HG02798 (cell line): ENCODE results near the gene CHTOP.

Source experiments
- ATAC-seq: cut with Tn5 transposase; IDR thresholded peaks from one replicate; pipeline ENCODE4 v1.9.1; 2021; ENCODE audit warnings: mild to moderate bottlenecking; ENCODE audit not compliant: unreplicated experiment, poor library complexity

Gene CHTOP

DNA sequence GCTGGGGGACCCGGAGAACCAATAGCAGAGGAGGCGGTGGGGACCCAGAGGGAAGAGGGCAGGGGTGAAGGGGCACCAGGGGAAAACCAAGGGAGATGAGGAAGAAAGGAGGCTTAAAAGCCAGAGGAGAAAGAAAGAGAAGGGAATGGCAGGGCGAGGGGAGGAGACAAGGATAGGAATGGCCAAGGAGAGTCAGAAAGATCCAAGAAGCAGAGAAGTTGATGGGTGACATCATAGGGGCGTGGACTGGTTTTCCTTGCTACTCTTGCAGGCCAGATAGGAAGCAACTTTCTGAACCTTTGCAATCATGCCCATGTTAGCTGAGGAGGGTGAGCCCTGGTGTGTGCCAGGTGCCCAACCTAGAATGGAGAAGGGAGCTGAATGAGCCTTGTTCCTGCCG, 50.0 kb downstream of the CHTOP start:
- no peak for ATAC-seq

DNA sequence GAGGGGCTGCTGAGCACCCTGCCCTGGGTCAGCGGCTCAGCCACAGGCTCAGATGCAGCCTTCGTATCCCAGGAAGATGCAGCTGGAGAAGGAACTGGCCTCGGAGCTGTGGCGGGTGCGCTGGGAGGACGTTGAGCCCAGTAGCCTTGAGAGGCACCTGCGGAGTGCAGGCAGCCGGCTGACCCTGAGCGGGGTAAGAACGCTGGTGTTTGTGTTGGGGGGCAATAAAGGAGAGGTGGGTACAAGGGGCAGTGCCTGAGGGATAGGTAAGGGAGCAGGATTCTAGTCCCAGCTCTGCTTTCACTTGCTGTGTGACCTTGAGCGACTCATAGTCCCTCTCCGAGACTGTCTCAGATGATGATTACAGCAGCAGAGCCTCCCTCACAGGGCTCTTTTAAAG, 51.0 kb downstream of the CHTOP start:
- no peak for ATAC-seq

DNA sequence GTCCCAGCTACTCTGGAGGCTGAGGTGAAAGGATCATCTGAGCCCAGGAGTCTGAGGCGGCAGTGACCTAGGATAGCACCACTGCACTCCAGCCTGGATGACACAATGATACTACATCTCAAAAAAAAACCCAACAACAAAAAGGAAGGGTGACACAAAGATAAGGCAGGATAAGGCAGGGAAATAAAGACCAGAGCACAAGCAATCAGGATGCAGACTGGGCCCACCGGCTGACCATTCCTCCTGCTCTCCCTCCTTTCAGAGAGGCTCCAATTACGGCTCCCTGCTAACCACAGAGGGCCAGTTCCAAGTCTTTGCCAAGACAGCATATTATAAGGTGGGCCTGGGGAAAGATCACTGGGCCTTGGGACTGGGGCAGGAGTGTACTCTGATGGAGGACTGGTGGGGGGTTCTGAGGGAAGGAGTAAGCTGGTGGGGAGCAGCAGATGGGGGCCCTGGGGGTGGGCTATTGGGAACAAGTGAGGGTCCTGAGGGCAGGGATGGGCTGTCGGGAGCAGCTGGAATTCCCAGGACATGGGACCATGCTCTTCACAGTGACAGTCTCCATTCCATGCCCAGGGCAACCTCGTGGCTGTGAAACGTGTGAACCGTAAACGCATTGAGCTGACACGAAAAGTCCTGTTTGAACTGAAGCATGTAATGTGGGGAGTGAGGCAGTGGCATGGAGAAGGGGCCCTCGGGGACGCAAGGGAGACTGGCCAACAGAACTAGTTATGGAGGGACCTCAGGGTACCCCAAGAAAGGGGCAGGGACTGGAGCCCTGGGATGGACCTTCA, 51.9 kb downstream of the CHTOP start:
- ATAC-seq, result no peak

DNA sequence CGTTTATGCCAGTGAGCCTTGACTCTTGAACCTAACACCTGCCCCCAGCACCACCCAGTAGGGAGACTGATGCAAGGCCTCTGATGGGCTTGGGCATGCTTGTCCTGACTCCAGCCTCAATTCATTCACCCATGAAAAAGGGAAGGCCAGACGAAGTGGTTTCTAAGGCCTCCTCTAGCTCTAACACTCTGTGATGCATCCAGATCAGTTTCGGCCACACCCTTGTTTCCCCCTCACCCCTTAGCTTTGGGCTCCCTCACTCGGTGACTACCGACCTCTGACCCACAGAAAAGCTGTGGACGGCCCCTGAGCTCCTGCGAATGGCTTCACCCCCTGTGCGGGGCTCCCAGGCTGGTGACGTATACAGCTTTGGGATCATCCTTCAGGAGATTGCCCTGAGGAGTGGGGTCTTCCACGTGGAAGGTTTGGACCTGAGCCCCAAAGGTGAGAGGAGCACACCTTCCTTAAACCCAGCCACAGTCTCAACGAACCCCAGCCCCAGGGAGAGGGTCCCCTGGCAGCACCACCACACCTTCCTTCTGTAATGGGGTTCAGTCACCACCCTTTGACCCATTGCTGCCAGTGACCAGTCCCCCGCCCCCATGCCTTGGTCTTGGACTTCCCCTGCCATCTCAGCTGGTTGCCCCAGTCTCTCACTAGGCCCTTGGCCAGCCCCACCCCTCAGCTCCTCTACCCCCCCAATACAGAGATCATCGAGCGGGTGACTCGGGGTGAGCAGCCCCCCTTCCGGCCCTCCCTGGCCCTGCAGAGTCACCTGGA, 53.7 kb downstream of the CHTOP start:
- no peak for ATAC-seq

DNA sequence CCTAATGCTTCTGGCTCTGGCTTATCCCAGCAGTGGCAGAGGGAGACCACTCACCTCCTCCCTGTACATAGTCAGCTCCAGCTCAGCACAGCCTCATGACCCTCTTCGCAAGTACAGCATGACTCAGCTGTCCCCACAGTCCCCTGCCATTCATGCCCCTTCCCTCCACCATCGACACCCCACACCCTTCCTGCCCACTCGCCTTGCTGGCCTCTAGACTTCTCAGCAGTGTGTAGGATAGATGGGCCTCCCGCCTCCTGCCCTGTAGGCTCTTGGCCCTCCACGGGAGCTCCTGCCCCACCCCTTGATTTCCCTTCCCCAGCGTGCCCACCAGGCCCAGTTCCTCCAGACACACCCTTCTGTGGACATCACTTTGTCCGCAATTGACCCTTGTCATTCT, 54.4 kb downstream of the CHTOP start:
- ATAC-seq, result no peak

DNA sequence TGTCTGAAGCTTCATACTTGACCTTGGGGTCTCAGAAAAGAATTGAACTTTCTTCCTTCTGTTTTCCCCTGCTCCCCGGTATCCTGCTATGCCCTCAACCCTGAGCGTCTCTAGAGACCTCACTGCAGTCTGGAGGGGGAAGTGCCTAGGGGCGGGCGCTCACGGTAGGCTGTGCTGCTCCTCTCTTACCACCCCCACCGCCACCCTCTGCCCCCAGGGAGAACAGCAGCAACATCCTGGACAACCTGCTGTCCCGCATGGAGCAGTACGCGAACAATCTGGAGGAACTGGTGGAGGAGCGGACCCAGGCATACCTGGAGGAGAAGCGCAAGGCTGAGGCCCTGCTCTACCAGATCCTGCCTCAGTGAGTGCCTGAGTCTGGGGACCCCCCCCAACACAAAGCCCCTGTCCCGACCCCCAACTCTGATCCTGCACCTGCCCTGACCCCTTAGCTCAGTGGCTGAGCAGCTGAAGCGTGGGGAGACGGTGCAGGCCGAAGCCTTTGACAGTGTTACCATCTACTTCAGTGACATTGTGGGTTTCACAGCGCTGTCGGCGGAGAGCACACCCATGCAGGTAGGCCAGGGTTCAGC, 55.0 kb downstream of the CHTOP start:
- ATAC-seq, result no peak

DNA sequence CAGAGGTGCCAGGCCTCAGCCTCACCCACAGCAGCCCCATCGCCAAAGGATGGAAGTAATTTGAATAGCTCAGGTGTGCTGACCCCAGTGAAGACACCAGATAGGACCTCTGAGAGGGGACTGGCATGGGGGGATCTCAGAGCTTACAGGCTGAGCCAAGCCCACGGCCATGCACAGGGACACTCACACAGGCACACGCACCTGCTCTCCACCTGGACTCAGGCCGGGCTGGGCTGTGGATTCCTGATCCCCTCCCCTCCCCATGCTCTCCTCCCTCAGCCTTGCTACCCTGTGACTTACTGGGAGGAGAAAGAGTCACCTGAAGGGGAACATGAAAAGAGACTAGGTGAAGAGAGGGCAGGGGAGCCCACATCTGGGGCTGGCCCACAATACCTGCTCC, 59.6 kb downstream of the CHTOP start:
- ATAC-seq, result no peak
